OCI-LY7 (cell line): Measurements from ENCODE around the gene TPX2. TPM values are rescaled to one million over a fixed set of nuclear protein-coding genes. Genes with fewer than 3 reads are reported as not detected.

Experiments used
- BruUV-seq: library from RNA; stranded (reverse); fragments of 400-500 nt; replicated peaks from 2 replicates; lab custom pipeline; 2021; lab: Mats Ljungman, UMichigan
- CTCF ChIA-PET: fragments of 300-600 bp; sonication (Branson Sonifier 250); formaldehyde crosslinking; loops from one replicate; lab custom pipeline; 2022; ENCODE audit warnings: antibody characterized with exemption; ENCODE audit not compliant: unreplicated experiment; lab: Charles Lee
- POLR2A ChIA-PET: fragments of 300-600 bp; sonication (Branson Sonifier 250); formaldehyde crosslinking; loops from one replicate; lab custom pipeline; 2022; ENCODE audit warnings: antibody characterized with exemption; lab: Charles Lee
- DNase-seq: peaks from one replicate; pipeline ENCODE4 v3.0.0-alpha.2; 2015; ENCODE audit warnings: low spot score
- H2AFZ ChIP-seq: fragments of 200-600 bp; sonication (generic), shearing (Covaris generic); 2 replicates; pipeline ENCODE4 v1.6.1; 2014; ENCODE audit warnings: mild to moderate bottlenecking, antibody characterized with exemption, low read length, moderate library complexity
- H3K27ac ChIP-seq: fragments of 200-600 bp; sonication (generic); 2 replicates; pipeline ENCODE4 v1.5.1; 2014; ENCODE audit warnings: mixed run types, low read depth, mild to moderate bottlenecking, moderate library complexity, low read length, inconsistent platforms; ENCODE audit not compliant: poor library complexity, severe bottlenecking
- H3K36me3 ChIP-seq: fragments of 200-600 bp; sonication (generic); 2 replicates; pipeline ENCODE4 v1.6.1; 2014; ENCODE audit warnings: mild to moderate bottlenecking, antibody characterized with exemption, low read length, moderate library complexity, mixed read lengths; ENCODE audit not compliant: insufficient read depth
- H3K4me1 ChIP-seq: fragments of 200-600 bp; sonication (generic); 2 replicates; pipeline ENCODE4 v1.5.1; 2014; ENCODE audit warnings: mild to moderate bottlenecking, low read length; ENCODE audit not compliant: insufficient read depth, poor library complexity, severe bottlenecking
- H3K4me2 ChIP-seq: fragments of 200-600 bp; sonication (generic); 2 replicates; pipeline ENCODE4 v1.6.1; 2014; ENCODE audit warnings: mild to moderate bottlenecking, low read length
- H3K4me3 ChIP-seq: fragments of 200-600 bp; sonication (generic); 2 replicates; pipeline ENCODE4 v1.5.1; 2014; ENCODE audit warnings: mild to moderate bottlenecking, low read depth, low read length; ENCODE audit not compliant: poor library complexity, severe bottlenecking
- H3K79me2 ChIP-seq: fragments of 200-600 bp; sonication (generic); 2 replicates; pipeline ENCODE4 v1.6.1; 2016; ENCODE audit warnings: low read depth, mild to moderate bottlenecking, low read length, moderate library complexity, mixed read lengths; ENCODE audit not compliant: insufficient read depth
- H3K9me2 ChIP-seq: fragments of 200-600 bp; sonication (generic); 2 replicates; pipeline ENCODE4 v1.6.1; 2016; ENCODE audit warnings: mild to moderate bottlenecking, low read length, mixed read lengths; ENCODE audit not compliant: insufficient read depth
- H3K9me3 ChIP-seq: fragments of 200-600 bp; sonication (generic); 2 replicates; pipeline ENCODE4 v1.6.1; 2014; ENCODE audit warnings: mild to moderate bottlenecking, mixed run types, low read length, mixed read lengths
- H4K20me1 ChIP-seq: fragments of 200-600 bp; sonication (generic); 2 replicates; pipeline ENCODE4 v1.6.1; 2014; ENCODE audit warnings: mild to moderate bottlenecking, antibody characterized with exemption, low read length, moderate library complexity, mixed read lengths; ENCODE audit not compliant: insufficient read depth
- EZH2phosphoT487 ChIP-seq: fragments of 200-600 bp; sonication (generic); IDR thresholded peaks from 2 replicates; pipeline ENCODE4 v1.6.1; 2018; ENCODE audit warnings: low read depth, borderline replicate concordance, mild to moderate bottlenecking, mixed run types, antibody characterized with exemption, low read length, moderate library complexity, mixed read lengths
- intact Hi-C: fragments of 100-400 bp; cut with micrococcal nuclease; formaldehyde crosslinking; loops from one replicate; pipeline ENCODE4 v1.10.0; 2022; ENCODE audit not compliant: unreplicated experiment
- total RNA-seq, 2 experiments: library from RNA; depleted of rRNA in 1 of 2; stranded (reverse); fragments of >200 nt in 1 of 2; shearing (Covaris generic) in 1 of 2; gene quantifications; 2 replicates each; pipeline ENCODE4 v1.2.3, GENCODE V29; 2014 to 2022
- TF ChIP-seq, protein P1 (sequence below): fragments of 200-600 bp; sonication (generic); conservative IDR thresholded peaks from 2 replicates; pipeline ENCODE4 v1.5.1; 2014; ENCODE audit warnings: mild to moderate bottlenecking, antibody characterized with exemption, low read length, moderate library complexity, mixed read lengths

The TPX2 gene
- total RNA-seq, 2 experiments from 2014 or later = 121 to 173 TPM

DNA sequence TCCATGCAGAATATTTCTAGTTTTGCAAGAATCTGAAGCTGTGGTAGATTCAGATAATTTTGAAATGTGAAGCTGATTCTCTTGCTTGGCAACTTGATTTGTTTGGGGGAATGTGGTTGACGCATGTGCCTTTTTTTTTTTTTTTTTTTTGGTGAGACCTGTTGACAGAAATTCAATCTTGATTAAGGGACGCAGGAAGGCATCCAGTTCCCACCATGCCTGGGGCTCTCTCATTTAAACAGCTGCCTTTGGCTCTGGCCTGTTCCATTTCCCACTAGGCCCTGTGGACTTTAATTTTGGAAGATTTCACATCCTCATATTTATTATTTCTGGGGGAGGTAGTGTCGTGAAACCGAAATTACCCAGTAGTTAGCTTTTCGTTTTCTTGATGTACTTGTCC, 8.6 kb downstream of the TPX2 start:
- BruUV-seq = no TSS peak
- no peak overlapping the region for H3K4me2 ChIP-seq
- H3K9me3 ChIP-seq = no peaks in the 10 kb centered on the region
- CTCF ChIA-PET = no interaction called here
- no peaks in the 10 kb centered on the region for H3K9me2 ChIP-seq
- peaks cover 6% of the 10 kb centered on the region for H3K4me1 ChIP-seq
- intact Hi-C loops = no loop called here
- H3K4me3 ChIP-seq = no peak overlapping the region
- peaks cover 27% of the 10 kb centered on the region for H4K20me1 ChIP-seq
- no peak for DNase-seq
- POLR2A ChIA-PET = interaction anchor here (0.5 to 0.7 kb wide), 2 partner anchors 14 to 42 kb away, joined by 3 read pairs; no protein-coding TSS in a partner anchor
- peaks cover 91% of the 10 kb centered on the region for H3K36me3 ChIP-seq
- H2AFZ ChIP-seq = no peak overlapping the region
- TF ChIP-seq, protein P1, sequence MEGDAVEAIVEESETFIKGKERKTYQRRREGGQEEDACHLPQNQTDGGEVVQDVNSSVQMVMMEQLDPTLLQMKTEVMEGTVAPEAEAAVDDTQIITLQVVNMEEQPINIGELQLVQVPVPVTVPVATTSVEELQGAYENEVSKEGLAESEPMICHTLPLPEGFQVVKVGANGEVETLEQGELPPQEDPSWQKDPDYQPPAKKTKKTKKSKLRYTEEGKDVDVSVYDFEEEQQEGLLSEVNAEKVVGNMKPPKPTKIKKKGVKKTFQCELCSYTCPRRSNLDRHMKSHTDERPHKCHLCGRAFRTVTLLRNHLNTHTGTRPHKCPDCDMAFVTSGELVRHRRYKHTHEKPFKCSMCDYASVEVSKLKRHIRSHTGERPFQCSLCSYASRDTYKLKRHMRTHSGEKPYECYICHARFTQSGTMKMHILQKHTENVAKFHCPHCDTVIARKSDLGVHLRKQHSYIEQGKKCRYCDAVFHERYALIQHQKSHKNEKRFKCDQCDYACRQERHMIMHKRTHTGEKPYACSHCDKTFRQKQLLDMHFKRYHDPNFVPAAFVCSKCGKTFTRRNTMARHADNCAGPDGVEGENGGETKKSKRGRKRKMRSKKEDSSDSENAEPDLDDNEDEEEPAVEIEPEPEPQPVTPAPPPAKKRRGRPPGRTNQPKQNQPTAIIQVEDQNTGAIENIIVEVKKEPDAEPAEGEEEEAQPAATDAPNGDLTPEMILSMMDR = no peak
- TF ChIP-seq EZH2phosphoT487 = no peak
- H3K79me2 ChIP-seq = peaks cover 95% of the 10 kb centered on the region
- H3K27ac ChIP-seq = no peak overlapping the region

DNA sequence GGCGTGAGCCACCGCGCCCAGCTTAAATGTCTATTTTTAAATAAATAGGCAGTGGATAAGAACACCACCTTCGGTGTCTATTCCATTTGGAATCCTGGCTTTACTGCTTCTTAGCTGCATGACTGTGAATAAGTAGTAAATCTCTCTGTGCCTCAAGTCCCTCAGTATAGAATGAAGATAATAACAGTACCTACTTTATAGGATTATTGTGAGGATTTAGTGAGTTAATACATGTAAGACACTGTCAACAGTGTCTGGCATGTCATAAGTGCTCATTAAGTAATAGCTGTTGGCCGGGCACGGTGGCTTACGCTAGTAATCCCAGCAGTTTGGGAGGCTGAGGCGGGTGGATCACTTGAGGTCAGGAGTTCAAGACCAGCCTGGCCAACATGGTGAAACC, 10.1 kb downstream of the TPX2 start:
- POLR2A ChIA-PET = no interaction called here
- peaks cover 6% of the 10 kb centered on the region for H3K4me1 ChIP-seq
- no peak for DNase-seq
- CTCF ChIA-PET = no interaction called here
- H3K27ac ChIP-seq = no peak overlapping the region
- peaks cover 27% of the 10 kb centered on the region for H4K20me1 ChIP-seq
- peaks cover 92% of the 10 kb centered on the region for H3K36me3 ChIP-seq
- no peaks in the 10 kb centered on the region for H3K9me3 ChIP-seq
- intact Hi-C loops = no loop called here
- H3K9me2 ChIP-seq = no peaks in the 10 kb centered on the region
- H3K79me2 ChIP-seq = peaks cover 97% of the 10 kb centered on the region
- no peak for TF ChIP-seq EZH2phosphoT487
- TF ChIP-seq, protein P1 = no peak
- H3K4me2 ChIP-seq = no peak overlapping the region
- no TSS peak for BruUV-seq
- no peak overlapping the region for H3K4me3 ChIP-seq
- no peak overlapping the region for H2AFZ ChIP-seq

DNA sequence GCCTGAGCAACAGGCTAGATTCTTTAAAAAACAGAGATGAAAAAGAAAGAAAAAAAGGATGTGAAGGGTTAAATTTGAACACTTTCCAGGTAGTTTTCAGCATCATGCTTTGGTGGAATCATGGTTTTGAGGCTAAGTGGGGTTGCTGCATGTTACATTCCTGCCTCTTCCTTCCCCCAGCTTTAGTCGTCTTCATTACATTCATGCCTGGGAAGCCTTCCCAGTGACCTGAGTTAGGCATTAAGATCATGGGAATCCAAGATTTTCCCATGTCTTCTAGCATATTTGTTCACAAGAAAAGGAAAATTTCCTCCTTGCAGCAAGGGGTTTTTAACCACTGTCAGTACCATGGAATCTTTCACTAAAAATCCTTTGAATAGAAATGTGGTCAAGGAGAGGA, 12.0 kb downstream of the TPX2 start:
- no TSS peak for BruUV-seq
- TF ChIP-seq EZH2phosphoT487 = no peak
- TF ChIP-seq, protein P1 = no peak
- Histone ChIP-seq H3K4me3 (no peak overlapping the region), H4K20me1 (peaks cover 30% of the 10 kb centered on the region), H3K36me3 (peaks cover 90% of the 10 kb centered on the region), H3K79me2 (peaks cover 97% of the 10 kb centered on the region), H3K9me3 (no peaks in the 10 kb centered on the region), H3K9me2 (no peaks in the 10 kb centered on the region), H3K27ac (no peak overlapping the region), H3K4me2 (no peak overlapping the region), H3K4me1 (peaks cover 4% of the 10 kb centered on the region), H2AFZ (no peak overlapping the region)
- POLR2A ChIA-PET = no interaction called here
- CTCF ChIA-PET = no interaction called here
- DNase-seq = no peak
- intact Hi-C loops = no loop called here
